Raji (cell line): ENCODE measurements around the gene HPS3.

ENCODE experiments used
- POLR2A ChIP-seq: IDR thresholded peaks from 2 replicates; pipeline ENCODE4 v1.6.1; 2011; ENCODE audit warnings: low read depth, low read length, control low read depth; ENCODE audit not compliant: insufficient read depth

HPS3 gene, protein sequence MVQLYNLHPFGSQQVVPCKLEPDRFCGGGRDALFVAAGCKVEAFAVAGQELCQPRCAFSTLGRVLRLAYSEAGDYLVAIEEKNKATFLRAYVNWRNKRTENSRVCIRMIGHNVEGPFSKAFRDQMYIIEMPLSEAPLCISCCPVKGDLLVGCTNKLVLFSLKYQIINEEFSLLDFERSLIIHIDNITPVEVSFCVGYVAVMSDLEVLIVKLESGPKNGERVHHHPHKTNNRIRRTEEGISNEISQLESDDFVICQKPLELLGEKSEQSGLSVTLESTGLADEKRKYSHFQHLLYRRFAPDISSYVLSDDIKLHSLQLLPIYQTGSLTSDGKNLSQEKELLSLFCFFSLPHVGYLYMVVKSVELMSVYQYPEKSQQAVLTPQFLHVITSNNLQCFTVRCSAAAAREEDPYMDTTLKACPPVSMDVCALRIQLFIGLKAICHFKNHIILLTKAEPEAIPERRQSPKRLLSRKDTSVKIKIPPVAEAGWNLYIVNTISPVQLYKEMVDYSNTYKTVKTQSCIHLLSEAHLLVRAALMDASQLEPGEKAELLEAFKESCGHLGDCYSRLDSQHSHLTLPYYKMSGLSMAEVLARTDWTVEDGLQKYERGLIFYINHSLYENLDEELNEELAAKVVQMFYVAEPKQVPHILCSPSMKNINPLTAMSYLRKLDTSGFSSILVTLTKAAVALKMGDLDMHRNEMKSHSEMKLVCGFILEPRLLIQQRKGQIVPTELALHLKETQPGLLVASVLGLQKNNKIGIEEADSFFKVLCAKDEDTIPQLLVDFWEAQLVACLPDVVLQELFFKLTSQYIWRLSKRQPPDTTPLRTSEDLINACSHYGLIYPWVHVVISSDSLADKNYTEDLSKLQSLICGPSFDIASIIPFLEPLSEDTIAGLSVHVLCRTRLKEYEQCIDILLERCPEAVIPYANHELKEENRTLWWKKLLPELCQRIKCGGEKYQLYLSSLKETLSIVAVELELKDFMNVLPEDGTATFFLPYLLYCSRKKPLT

DNA sequence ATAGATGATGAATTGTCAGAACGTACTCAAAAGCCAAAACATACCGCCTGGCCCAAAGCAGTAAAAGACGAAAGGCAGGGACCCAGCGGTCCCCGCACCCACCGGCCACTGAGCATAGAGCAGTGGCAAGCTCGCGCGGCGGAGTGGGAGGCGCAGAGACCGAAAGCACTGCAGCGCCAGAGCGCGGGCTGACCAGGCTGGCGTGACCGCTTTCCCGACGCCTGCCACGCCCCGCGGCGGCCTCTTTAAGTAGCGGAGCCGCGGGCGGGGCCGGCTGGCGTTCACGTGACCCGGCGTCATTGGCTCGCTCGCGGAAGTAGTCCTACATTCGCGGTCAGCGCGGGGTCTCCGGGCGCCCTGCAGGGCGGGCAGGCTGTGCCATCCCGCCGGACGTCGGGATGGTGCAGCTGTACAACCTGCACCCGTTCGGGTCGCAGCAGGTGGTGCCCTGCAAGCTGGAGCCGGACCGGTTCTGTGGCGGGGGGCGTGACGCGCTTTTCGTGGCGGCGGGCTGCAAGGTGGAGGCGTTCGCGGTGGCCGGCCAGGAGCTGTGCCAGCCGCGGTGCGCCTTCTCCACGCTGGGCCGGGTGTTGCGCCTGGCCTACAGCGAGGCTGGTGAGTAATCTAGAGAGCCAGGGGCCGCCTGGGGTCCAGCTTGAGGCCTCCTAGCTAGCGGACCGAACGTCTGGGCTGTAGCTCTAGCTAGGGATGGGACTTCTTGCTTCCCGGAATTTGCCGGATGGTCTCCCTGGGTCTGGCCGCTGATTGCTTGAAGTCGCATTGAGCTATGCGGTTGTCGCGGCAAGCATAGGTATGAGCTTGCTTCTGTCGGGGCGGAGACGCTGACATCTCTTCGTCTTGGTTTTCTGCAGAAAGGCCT is at the start of gene HPS3:
Gene HPS3 (plus strand): TSS at position 313 of the 880 bp plus-strand sequence. CDS start 86 bp downstream, at position 399.
- TF ChIP-seq POLR2A, result peak; percentile 91

DNA sequence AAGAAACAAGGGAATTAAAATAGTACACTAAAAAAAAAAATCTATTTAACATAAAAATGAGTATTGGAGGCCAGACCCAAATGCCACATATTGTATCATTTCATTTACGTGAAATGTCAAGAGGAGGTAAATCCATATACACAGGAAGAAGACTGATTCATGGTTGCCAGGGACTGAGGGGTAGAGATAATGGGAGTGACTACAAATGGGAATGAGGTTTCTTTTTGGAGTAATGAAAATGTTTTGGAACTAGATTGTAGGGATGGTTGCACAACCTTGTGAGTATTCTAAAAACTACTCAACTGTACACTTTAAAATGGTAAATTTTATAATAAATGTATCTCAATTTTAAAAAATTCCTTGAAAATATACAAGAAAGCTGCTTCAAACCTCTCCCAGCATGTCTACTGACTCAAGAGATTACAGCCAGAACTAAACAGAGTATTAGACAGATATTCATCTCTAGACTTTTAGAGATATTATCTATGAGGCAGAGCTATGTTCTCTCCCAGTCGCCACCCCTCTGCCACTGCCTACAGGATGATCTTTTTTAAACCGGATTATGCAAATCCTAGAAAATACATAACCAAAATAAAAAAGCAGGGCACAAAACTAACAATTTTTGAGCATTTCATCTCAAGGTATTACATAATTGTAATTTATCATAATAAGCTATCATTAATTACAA is 49.3 kb upstream of the HPS3 start:
- no peak for TF ChIP-seq POLR2A

DNA sequence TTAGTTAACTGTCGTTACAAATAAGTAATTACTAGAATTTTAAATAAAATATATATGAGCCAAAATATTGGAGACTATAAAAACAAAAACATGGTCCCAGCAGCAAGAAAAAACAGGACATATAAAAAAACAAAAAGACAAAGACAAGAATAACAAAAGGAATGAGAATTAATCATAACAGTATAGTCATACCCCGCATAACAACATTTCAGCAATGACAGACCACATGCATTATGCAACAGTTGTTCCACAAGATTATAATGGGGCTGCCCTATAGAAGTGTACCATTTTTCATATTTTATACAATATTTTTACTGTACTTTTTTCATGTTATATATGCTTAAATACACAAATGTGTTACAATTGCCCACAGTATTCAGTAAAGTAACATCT is 48.7 kb upstream of the HPS3 start:
- no peak for TF ChIP-seq POLR2A

DNA sequence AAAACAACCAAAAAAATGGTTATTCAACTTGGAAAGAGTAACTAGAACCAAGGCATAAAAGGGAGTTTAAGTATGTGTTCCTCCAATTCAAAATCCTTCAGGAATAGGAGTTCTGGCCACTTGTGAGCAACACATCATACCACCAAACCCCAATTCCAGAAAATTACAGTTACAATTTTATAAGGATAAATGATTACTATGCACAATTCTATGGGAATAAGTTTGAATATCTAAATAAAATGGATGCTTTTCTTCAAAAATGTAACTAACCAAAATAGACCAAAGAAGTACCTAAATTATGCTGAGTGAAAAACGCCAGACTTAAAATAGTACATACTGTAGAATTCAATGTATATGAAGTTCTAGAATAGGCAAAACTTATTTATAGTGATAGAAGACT is 47.7 kb upstream of the HPS3 start:
- TF ChIP-seq POLR2A, result no peak

DNA sequence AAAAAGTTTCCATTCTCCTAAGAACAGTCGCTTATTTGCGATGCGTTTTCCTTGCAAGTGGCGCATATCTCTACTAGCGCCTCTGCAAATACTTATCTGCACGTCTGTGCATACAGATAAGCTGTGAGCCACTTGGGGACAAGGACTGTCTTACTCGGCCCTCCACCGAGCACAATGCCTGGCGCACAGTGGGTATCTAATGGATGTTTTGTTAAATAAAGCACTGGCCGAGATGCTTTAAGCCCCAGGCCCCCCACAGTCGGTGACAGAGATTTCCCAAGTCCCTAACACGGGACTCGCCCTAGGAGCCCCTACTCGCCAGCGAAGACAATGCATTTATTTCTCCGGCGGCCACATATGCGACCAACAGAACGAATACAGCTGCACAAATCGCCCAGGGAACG is 43.6 kb upstream of the HPS3 start:
- no peak for TF ChIP-seq POLR2A

DNA sequence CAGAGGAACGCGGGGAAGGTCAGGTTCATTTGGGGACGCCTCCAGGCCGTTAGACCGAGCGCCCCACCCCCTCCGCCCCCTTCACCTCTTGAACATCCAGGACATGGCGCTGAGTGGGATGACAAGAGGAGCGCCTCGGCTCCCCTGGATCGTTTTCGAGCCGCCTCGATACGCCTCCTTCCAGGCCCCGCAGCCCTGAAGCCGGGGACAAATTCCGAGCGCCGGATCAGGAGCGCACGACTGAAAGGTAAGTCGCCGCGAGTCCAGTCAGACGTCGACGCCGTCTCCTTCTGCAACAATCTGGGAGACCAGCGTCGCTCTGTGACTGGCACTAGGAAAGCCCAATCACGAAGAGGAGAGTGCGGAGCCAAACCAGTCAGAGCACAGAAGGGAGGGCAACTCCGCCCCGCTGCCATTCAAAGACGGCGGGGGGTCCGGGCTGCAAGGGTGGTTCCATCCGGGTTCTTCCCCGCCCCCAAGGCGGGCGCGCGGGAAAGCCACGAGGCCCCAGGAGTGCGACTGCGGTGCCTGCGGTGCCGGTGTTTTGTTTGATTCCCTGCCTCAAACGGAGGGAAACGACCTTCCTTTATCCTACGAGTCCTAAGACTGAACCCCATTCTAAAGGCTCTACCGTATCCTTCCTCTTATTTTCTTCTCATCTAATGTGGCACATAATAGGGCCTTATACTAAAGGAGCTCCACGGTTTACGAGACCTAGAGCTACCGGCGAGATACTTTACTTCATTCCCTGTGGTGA is 43.0 kb upstream of the HPS3 start, which contains the start of gene HLTF:
Gene HLTF (minus strand): TSS at position 302 of the 757 bp plus-strand sequence. CDS start 197 bp downstream, at position 105.
- peak; percentile 81 for TF ChIP-seq POLR2A

DNA sequence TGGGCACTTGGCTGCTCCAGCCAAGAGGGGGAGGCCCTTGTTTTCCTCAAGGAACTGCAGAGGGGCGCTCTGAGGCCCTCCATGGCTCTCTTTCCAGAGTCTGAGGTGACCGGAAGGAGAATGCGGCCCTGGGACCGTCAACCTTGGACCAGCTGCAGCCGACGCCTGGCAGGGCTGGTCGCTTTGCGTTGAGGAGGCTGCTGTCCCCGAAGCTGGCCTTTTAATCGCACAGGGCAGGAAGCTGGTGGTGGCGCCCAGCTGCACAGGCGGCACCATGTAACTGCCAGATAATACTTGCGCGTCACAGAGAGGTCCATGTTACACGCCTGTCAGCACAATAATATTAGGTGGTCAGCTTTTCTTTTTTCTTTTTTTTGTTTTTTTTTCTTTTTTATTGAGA is 42.2 kb upstream of the HPS3 start:
- no peak for TF ChIP-seq POLR2A

DNA sequence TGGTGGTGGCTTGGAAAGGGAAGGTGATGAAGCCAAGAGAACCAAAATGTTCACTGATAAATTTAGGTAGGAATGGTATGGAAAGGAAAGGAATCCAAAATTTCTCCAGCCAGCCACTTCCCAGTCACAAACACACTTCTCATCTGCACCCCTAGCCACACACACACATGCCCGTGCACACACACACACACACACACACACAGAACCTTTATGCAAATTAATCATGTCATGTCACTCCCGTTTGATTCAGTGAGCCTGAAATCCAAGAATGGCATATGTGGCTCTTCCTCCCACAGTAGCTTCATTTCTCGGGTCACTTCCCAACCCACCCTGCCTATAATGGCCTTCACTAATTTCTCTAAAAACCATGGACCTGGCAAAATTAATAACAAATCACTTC is 40.0 kb upstream of the HPS3 start:
- no peak for TF ChIP-seq POLR2A

DNA sequence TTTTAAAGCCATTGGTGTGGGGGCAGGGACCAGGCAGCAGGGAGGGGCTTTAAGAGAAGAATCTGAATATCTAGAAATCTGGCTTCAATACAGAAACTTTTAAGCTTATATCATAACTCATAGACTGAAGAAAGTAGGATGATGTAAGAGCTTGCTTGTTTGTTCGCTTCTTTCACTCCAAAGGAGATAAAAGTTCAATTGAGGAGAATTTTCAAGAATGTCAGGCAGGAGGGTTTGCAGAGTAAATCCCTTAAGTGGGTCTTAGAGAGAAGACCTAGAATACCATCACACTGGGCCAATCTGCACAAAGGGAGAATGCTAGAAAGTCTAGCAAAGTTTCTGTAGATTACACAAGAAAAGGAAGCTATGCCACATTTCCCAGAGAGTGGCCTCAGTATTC is 39.0 kb upstream of the HPS3 start:
- TF ChIP-seq POLR2A, result no peak

DNA sequence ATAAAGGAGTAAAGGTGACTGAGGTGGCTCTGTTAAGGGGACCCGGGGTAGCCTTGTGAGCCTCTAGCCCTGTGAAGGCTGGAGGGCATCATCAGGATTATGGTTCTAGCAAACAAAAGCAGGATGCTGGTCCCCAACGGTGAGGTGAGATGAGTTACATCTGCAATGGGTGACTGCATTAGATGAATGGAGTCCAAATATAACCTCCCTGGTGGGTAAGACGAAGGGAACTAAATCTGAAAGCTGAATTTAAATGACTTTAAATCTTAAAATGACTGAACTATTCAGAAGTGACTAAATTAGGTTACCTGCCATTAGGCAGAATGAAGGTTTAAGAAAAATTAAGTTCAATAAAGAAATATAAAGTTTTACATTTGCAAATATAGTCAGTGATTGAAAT is 38.5 kb upstream of the HPS3 start:
- TF ChIP-seq POLR2A, result no peak

DNA sequence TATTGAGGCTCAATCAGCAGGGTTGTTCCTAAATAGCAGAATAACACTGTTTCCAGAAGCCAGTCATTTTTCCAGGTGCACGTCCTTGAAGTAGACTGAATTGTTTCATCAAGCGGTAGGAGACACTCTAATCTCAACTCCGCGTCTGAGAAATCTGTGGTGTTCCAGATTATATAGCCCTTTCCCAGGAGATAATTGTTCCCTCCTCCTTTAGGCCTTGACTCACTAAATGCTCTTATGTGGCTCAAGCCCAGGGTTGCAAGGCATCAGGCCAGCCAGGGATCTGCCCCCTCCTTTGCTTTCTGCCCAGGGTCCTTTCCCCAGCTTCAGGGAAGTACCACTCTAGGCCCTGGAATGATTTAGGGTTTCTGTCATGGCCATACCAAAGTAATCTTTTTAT is 37.5 kb upstream of the HPS3 start:
- TF ChIP-seq POLR2A, result no peak

DNA sequence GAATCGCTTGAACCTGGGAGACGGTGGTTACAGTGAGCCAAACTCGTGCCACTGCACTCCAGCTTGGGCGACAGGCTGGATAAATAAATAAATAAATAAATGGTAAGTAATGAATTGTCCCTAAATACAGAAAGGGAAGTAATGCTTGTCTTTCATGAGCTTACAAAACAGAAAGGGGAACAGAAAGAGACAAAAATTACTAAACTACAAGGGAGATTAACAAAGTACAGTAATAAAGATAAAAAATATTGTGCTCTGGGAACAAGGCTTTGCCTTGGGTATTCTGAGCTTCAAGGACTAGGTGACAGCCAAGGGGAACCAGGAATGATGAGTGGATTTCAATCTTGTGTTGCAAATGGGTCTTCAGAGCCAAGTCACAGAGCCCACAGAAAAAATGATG is 34.0 kb upstream of the HPS3 start:
- no peak for TF ChIP-seq POLR2A

DNA sequence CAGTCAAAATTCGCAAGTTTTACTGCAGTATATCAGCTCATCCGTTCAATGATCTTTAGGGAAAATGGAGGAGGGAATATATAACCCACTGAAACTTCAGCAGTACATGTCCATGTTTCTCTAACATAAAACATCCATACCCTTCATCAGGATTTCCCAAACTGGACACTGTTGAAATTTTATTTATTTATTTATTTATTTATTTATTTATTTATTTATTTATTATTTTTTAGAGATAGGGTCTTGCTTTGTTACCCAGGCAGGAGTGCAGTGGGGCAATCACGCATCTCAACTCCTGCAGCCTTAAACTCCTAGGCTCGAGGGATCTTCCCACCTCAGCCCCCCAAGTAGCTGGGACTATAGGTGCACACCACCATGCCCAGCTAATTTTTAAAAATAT is 28.3 kb upstream of the HPS3 start:
- TF ChIP-seq POLR2A, result no peak
